Non-pigmented ciliary epithelial cell (primary cell): ENCODE measurements around the gene RLN3.
A peak's percentile ranks its signal among the peaks of the same experiment; 100 is the strongest.
"Not testable (repeated sequence)": the region's sequence is repeated elsewhere in the genome, so short reads cannot be mapped to it uniquely, and the experiment has no call there.

Source experiments
- DNase-seq: peaks from one replicate; pipeline ENCODE4 v3.0.0-alpha.2; 2010; ENCODE audit warnings: low read depth

Gene RLN3

GRCh38 chr19:13995017-13995728, 32.8 kb upstream of the RLN3 start:
- no peak for DNase-seq

- no peak for DNase-seq
Observed at GRCh38 chr19:13995878-13996765, 31.8 kb upstream of the RLN3 start.

GRCh38 chr19:13996928-13997630, 30.9 kb upstream of the RLN3 start:
- no peak for DNase-seq

GRCh38 chr19:13997631-13997962, 30.4 kb upstream of the RLN3 start:
- DNase-seq: no peak

GRCh38 chr19:13998426-13998825, 29.5 kb upstream of the RLN3 start:
- no peak for DNase-seq

- no peak for DNase-seq
Observed at GRCh38 chr19:13999085-13999484, 28.9 kb upstream of the RLN3 start.

- no peak for DNase-seq
Observed at GRCh38 chr19:14000691-14001375, 27.1 kb upstream of the RLN3 start.

GRCh38 chr19:14002571-14003250, 25.2 kb upstream of the RLN3 start:
- DNase-seq: no peak

GRCh38 chr19:14003251-14004055, 24.5 kb upstream of the RLN3 start:
- no peak for DNase-seq

- no peak for DNase-seq
Observed at GRCh38 chr19:14004619-14005348, 23.2 kb upstream of the RLN3 start.

GRCh38 chr19:14005349-14006084, 22.4 kb upstream of the RLN3 start:
- peak; percentile 28 for DNase-seq

GRCh38 chr19:14006085-14006765, 21.7 kb upstream of the RLN3 start, which contains the start of gene RFX1:
TSS of gene RFX1 (minus strand) at chr19:14006320. CDS start at chr19:13993843, 12,477 bp downstream.
- DNase-seq: peak; percentile 100

- no peak for DNase-seq
Observed at GRCh38 chr19:14006766-14007562, 21.0 kb upstream of the RLN3 start.

- DNase-seq: no peak
Observed at GRCh38 chr19:14012378-14012915, 15.5 kb upstream of the RLN3 start.

GRCh38 chr19:14015524-14016035, 12.4 kb upstream of the RLN3 start:
- DNase-seq: no peak

GRCh38 chr19:14019100-14019499, 8.8 kb upstream of the RLN3 start:
- DNase-seq: no peak

- not testable (repeated sequence) for DNase-seq
Observed at GRCh38 chr19:14019739-14020138, 8.2 kb upstream of the RLN3 start.
